ENCODE measurements around the gene CSPG4.

DNA sequence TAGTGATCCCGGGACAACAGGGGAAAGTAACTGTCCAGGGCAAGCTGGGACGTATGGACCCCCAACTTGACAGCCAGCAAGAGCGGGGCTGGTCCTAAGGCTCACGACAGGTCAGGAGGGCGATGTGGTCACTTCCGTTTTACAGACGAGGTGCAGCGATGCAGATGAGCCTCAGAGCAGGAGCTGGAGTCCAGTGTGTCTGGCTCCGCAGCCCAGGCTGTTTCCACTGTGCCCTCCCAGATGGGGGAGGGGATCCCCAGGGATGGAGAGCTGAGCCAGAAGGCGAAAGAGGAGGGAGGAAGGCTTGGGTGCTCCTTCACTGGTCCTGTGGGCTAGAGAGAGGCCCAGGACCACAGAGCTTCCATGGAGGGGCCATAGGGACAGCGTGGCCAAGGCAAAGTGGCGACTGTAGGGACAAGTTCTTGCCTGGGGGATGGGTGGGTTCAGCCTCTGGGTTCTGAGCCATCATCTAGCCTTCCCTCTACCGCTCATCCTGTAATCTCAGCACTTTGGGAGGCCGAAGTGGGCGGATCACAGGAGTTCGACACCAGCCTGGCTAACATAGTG is 59.2 kb downstream of the CSPG4 start:
- TF ChIP-seq, protein P1, sequence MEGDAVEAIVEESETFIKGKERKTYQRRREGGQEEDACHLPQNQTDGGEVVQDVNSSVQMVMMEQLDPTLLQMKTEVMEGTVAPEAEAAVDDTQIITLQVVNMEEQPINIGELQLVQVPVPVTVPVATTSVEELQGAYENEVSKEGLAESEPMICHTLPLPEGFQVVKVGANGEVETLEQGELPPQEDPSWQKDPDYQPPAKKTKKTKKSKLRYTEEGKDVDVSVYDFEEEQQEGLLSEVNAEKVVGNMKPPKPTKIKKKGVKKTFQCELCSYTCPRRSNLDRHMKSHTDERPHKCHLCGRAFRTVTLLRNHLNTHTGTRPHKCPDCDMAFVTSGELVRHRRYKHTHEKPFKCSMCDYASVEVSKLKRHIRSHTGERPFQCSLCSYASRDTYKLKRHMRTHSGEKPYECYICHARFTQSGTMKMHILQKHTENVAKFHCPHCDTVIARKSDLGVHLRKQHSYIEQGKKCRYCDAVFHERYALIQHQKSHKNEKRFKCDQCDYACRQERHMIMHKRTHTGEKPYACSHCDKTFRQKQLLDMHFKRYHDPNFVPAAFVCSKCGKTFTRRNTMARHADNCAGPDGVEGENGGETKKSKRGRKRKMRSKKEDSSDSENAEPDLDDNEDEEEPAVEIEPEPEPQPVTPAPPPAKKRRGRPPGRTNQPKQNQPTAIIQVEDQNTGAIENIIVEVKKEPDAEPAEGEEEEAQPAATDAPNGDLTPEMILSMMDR (IDR thresholded peaks at IDR 0.05; ENCODE audit: control extremely low read depth in 1 of 3, insufficient read depth in 1 of 3, low read depth in 1 of 3, low read length in 3 of 3): no peak
- TF ChIP-seq YY1 (IDR thresholded peaks at IDR 0.05; ENCODE audit: low read depth, low read length) (no peak), CHD2 (IDR thresholded peaks at IDR 0.05; ENCODE audit: low read length) (no peak), EGR1 (IDR thresholded peaks at IDR 0.05; ENCODE audit: borderline replicate concordance, low read depth, low read length) (no peak), EP300 (IDR thresholded peaks at IDR 0.05; ENCODE audit: borderline replicate concordance in 1 of 2, low read depth in 2 of 2, low read length in 2 of 2) (no peak), TBP (IDR thresholded peaks at IDR 0.05; ENCODE audit: low read depth, low read length) (no peak), RNF2 (IDR thresholded peaks at IDR 0.05; ENCODE audit: borderline replicate concordance, low read depth, low read length, missing control alignments, poor library complexity, severe bottlenecking) (no peak), NRF1 (IDR thresholded peaks at IDR 0.05; ENCODE audit: low read depth, low read length) (no peak), SP1 (IDR thresholded peaks at IDR 0.05; ENCODE audit: low read depth, low read length) (no peak), RFX5 (IDR thresholded peaks at IDR 0.05; ENCODE audit: borderline replicate concordance, low read depth, low read length) (no peak), JUN (IDR thresholded peaks at IDR 0.05; ENCODE audit: low read depth, low read length) (no peak), SAP30 (IDR thresholded peaks at IDR 0.05; ENCODE audit: insufficient read depth, insufficient replicate concordance, low read length) (no peak), TAF1 (IDR thresholded peaks at IDR 0.05; ENCODE audit: low read depth, low read length) (no peak)
- TF ChIP-seq, protein P2, sequence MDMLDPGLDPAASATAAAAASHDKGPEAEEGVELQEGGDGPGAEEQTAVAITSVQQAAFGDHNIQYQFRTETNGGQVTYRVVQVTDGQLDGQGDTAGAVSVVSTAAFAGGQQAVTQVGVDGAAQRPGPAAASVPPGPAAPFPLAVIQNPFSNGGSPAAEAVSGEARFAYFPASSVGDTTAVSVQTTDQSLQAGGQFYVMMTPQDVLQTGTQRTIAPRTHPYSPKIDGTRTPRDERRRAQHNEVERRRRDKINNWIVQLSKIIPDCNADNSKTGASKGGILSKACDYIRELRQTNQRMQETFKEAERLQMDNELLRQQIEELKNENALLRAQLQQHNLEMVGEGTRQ (IDR thresholded peaks at IDR 0.05; ENCODE audit: low read length): no peak

Measured in H1 (cell line).